T-helper 1 cell treated with Interleukin-12 subunit alpha and Interleukin-12 subunit beta and Interleukin-4 antibody, amounts not matched to agents 30 ng/mL and 1 ng/mL, for 36 hours (primary cell): ENCODE measurements around the gene TSPAN9. TPM values are rescaled to one million over a fixed set of nuclear protein-coding genes. Genes with fewer than 3 reads are reported as not detected.

Source experiments
- intact Hi-C: fragments of 100-400 bp; cut with micrococcal nuclease; formaldehyde crosslinking; loops from one replicate; pipeline ENCODE4 v1.15.1; 2024
- total RNA-seq: library from RNA; stranded (reverse); gene quantifications from 2 replicates; pipeline ENCODE4 v1.2.3, GENCODE V29; 2022

TSPAN9 gene
- total RNA-seq, 1 donor from 2014 or later, result not detected

DNA sequence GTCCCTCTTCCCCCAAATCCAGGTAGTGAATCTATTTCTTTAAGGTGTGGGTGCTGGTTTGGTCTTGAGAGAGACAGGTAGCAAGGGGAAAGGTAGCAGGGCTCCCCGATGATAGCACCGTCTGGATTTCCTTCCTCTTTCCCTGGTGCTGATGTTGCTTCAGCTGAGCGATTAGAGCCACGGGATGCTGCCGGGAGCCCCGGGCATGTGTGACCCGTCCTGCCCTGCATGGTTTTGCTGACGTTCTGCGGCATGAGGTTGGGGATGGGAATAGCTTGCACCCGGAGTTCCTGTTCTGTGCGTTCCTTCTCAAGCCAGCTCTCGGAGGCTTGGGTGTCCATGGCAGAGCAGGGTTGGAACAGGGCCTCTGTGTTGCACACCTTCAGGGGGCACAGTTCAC is 107.3 kb downstream of the TSPAN9 start:
- intact Hi-C loops, result no loop called here

DNA sequence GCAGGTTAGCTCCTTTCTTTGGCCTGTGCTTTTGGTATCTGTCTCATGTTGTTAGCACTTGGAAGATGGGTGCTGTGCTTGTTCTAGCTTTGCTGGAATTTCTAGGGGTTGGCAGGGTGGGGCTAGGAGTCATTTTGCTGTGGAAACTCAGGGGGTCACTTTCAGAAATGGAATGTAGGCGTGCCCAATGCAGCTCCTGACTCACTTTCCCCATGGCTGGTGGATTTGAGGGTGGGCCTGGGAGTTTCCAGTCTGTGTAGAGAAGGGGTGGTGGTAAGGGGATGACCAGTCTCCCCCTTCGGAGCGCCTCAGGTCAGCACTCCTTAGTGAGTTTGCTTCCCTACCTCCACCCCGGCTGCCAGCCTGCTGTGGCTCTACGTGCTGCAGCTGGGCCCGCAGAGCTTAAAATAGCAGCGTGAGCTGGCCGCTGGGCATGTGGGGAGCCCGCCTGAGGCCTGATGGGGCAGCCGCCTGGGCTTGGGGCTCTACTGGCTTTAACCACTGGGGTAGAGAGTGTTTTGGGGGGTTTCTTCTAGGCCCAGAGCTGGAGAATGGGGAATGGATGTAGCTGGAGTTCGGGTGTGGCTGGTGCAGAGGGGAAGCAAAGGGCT is 108.2 kb downstream of the TSPAN9 start:
- intact Hi-C loops, result no loop called here

DNA sequence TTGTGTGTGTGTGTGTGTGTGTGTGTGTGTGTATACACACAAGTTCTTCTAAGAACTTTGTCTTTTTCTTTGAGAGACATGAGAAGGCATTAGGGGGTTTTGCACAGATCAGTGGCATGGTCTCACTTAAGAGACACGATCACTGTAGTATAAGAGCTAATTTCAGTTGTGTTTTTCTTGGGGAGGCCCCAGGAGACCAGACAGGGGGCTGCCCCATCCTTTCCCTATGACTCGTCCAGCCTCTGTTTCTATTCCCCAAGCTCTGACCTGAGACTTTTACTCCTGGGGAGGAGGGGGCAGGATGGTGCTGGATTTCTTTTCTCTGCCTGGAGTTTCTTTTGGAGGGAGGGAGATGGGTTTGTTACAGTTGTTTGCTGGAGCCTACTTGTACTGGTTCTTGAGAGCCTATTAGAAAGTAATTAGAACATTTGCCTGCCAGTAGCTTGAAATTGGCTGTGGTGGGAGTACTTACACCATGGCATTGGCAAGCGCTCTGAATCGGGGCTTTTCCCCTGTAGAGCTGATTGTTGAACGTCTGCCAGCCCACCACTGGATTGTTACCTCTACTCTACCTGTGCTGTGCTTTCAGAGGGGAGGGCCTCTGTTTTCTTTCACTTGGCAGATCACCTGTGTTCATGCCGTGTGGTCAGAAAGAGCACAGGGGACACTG is 109.5 kb downstream of the TSPAN9 start:
- intact Hi-C loops, result no loop called here

DNA sequence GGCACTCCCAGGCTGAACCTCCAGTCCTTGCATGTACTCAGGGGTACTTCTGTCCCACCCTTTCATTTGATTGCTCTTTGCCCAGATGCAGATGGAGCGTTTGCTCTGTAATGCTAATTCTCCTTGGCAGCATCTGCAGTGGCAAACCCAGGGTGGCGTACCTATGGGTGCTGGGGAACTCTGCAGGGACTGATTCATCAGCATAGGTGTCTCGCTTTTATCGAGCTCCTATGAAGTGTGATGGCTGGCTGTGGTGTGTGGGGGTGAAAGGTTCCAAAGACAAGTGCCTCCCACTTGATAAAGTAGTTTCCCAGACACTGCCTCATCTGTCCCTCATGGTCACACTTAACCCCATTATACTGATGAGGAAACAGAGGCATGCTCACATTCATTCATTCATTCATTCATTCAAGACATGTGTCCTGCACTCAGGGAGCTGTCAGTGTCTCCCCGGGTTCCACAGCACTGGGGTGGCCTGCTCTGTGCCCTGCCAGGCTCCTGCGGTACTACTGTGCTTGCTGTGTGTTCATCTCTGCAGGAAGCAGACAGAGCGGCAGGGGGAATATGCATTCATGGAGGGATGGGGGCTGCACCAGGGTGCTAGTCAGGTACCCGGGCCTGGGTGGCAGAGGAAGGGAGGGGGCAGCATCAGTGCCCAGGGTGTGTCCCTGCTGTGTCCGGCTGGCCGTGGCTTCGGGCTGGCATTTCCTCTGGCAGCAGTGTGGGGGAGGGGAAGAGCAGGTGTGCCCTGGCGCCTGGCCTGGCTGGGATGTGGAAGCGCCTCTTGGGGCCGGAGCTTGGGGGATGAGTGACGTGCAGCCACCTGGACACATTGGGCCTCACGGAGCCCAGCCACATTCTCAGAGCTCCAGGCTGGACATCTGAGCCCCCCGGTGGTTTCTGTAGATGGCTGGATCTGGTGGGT is 110.9 kb downstream of the TSPAN9 start:
- intact Hi-C loops, result no loop called here

DNA sequence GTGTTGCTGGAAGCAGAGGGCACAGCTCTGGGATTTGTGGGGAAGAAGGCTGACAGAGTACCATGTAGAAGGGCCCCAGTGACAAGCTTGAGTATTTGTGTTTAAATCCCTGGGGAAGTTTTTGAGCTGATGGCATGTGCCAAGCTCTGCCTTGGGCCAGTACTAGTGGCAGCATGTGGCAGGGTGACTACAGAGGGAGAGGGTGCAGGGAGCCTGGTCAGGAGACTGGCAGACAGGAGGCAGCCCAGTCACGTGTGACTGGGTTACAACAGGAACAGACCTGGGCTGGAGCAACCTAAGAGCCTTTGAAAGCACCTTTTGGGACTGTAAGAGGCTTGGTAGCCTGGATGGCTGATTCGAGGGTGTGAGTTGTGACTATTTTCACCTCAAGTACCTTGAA is 112.1 kb downstream of the TSPAN9 start:
- intact Hi-C loops, result no loop called here

DNA sequence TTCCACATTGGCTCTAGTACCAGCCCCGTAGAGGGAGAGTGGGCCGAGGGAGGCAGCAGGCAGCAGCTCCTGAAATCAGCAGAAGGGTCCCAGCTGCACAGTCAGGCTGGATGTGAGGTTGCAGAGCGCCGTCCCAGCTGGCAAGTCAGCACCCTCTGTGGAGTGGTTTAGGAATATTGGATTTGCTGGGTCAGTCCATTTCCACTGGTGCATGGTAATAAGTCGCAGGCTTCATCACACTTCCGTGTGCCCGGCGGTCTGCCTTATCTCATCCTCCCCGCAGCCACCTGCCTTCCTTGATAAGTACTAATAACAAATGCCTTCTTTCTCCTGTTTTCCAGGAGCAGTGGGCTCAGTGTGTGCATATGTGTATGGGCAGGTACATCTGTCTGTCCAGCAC is 112.9 kb downstream of the TSPAN9 start:
- intact Hi-C loops, result no loop called here

DNA sequence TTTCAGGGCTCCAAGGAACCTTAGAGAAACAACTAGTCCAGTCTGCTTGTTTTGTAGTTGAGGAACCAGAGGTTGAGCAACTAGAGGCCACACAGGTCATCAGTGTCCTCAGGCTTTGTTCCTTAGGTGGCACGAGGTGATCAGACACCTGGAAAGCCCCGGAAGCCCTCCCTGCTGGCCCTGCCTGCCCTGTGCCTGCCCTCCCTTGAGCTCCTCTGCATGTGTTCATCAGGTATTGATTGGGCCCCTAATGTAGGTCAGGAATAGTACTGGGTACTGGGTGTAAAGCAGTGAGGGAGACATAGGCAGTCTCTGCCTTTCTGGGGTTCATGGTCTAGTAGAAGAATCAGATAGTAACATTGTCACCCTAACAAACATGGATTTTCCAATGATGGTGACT is 114.3 kb downstream of the TSPAN9 start:
- intact Hi-C loops, result no loop called here

DNA sequence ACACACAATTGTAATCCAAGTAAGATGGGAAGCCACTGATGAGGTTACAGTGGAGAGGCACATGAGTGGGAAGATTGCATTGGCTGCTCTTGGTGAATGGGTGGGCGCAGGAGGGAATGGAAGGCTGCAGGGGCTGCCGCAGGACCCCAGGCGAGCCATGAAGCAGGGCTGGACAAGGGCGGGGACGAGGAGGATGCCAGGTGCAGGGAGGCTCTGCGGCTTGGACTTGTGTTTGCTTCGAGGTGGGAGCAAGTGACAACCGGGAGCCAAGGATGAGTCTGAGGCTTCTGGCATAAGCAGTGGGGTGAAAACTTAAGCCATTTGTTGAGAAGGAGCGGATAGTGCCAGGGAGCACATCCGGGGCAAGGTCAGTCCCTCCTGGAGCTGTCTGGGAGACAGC is 115.0 kb downstream of the TSPAN9 start:
- intact Hi-C loops, result no loop called here

DNA sequence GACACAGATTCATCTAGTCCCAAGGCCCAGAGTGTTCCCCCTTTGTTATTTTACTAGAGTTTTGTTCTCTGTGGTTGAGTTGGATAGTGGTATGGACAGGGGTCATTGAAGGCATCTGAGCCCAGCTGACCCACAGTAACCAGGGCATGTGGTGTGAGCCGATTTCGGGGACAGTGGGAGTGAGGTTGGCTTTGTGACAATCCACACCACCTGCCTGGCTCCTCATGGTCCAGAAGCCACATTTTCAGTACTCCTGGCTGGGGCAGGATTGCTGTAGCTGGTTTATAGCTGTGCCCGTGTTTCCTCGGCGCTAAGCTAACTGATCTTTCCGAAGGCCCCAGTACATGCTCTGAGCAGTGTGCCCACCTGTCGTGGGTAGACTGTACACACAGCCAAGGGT is 116.0 kb downstream of the TSPAN9 start:
- intact Hi-C loops, result no loop called here

DNA sequence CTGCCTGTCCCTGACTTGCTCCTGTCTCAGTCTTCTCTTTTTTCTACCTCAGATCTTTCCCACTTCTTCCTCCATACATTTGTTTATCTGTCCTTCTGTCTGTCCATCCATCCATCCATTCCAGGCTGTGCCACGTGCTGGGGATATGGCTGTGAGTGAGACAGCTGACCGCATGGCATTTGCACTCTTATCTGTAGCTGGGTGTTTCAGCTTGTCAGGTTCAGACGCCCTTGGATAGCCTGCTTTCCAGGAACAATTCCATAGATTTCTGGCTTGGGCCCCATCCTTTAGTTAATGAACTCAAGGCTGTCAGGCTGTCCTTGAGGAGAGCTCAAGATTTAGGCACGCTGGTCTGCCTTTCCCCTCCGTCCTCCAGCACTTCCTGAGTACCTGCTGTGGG is 116.6 kb downstream of the TSPAN9 start:
- intact Hi-C loops, result no loop called here

DNA sequence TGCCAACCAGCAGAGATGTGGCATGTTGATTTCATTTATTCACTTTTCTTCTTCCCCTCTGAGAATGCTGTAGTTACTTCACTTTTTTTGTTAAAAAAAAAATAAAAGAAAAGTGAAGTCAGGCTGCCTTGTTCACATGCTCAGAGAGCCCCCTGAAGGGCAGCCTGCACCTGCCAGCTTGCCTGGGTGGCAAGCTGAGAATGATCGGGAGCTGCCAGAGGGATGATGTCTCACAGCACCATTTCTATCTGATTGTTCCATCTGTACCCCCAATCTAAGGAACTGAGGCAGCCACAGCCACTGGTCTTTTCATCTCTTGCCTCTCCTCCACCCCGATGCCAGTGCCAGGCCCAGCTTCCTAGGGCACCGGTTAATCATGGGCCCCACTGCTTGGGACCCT is 118.2 kb downstream of the TSPAN9 start:
- intact Hi-C loops, result no loop called here

DNA sequence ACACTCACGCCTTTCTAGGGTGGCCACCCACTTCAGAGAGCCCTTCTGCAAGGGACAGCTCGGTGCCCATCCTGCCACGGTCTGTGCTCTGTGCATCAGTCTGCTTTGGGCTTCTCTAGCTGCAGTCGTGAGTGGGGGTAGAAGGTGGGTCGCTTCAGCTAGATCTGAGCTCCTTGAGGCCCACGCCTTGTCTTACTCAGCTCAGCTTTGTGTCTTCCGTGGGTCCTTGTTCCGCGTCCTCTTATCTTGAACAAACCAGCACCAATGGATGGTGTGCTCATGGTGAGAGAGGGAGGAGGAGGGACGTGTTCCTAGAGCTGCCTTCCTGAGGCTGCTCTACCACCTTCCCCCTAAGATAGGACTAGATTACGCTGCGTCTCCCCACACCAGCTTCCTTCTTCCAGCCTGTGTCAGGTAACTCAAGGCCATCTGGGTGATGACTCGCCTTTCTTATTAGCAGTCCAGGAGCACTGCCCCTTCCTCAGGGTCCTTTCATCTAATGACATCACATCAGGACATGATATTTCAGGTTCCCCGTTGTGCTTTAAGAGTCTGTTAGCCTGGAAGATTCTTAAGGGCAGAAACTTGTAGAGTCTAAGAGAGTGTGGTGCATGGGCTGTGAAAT is 118.8 kb downstream of the TSPAN9 start:
- intact Hi-C loops, result no loop called here

DNA sequence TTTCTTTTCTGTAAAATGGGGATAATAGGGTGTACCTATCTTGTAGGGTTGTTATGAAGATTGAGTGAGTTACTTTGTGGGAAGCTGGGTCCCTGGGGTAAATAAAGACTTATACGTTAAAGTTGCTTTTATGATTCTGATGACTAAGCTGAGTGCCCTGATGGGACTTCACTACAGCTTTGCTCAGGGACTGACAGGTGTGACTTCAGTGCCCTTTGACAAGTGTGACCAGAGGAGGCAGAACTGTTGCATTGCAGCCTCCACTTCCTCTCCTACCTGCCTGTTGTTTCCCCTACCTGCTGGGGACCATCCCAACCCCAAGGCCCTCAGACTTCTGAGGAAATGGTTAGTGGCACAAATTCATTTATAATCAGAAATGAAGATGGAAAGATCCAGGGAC is 119.3 kb downstream of the TSPAN9 start:
- intact Hi-C loops, result no loop called here

DNA sequence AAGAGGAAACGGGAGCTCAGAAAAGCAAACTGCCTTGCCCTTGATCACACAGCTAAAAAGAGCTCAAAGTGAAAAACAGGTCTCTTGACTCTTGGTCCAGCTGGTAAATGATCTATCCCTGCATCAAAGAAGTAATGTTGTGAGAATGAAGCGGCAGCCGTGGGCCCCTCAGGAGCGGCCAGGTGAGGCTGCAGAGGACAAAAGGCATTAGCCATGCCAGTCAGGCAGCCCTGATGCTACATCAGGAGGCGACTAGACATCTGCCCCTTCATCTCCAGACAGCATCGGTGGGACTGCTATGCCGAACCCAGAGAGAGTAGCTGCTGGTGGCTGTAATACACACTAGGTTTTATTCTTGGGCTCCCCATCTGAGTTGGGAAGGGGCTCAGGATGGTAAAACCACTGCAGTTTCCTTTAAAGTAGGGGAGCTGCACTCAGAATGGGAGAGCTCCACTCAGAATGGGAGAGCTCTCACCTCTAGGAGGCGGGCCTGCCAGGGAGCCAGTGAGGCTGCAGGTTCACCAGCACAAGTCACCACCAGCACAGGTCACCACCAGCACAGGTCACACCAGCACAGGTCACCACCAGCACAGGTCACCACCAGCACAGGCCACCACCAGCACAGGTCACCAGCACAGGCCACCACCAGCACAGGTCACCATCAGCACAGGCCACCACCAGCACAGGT is 120.1 kb downstream of the TSPAN9 start:
- intact Hi-C loops, result no loop called here

DNA sequence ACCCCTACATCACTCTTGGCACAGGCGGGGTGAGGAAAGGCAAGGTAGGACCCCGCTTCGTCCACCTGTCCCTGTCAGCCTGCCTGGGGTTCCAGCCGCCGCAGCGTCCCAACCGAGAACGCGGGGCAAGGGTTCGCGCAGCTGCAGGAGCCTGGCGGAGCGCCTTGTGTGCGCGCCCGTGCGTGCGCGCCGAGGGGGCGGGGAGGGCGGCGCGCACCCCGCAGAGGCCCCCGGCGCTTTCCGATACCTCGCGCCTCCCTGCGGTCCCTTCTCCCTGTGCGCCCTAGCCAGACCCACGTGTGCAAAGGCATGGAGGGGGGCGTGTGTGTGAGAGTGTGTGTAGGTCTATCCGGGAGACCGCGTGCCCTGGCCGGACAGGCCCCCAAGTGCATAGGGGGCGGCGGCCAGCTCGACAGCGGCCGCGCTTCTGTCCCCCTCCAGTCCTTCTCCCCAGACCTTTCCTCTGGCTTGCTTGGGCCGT is 122.4 kb downstream of the TSPAN9 start:
- intact Hi-C loops, result no loop called here

DNA sequence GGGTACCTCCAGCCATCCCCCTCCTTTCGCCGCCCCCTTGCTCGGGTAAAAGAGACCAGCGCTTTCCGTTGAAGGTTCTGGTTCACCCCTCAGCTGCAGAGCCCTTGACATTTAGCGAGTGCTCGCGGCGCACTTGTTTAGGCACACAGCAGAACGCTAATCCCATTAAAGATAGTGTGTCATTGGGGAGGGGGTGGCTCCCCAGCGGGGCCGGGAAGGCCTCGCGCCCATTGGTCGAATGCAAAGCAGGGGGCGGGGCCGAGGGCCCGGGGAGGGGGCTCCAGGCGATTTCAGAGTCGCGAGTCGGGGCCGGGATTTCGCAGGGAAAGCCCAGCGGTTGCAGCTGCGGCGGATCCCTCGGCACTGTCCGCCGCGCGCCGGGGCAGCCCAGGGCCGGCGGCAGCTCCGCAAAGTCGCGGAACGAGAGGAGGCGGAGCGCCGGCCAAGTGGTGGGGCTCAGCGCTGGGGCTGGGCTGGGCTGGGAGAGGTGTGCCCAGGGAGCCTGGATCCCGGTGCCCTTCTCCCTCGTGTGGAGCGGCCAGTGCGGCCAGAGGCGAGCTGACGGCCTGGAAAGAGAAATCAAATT is 122.9 kb downstream of the TSPAN9 start:
- intact Hi-C loops, result no loop called here

DNA sequence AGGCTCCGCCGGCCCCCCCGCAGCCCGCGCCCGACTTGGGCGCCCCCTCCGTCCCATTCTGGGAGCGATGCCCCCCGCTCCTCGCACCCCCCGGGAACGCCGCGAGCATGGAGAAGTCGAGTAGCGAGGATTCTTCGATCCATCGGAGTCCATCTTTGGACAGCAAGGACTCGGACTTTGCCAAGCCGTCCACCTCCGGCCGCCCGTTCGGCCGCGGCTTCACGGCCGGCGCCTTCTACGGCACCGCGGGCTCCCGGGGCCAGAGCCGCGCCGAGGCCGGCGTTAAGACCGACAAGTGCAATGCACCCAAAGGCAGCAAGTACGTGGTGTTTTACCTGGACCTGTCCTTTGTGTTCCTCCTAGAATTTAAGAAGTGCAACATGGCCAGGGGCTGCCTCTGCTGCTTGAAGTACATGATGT is 123.6 kb downstream of the TSPAN9 start:
- intact Hi-C loops, result no loop called here

DNA sequence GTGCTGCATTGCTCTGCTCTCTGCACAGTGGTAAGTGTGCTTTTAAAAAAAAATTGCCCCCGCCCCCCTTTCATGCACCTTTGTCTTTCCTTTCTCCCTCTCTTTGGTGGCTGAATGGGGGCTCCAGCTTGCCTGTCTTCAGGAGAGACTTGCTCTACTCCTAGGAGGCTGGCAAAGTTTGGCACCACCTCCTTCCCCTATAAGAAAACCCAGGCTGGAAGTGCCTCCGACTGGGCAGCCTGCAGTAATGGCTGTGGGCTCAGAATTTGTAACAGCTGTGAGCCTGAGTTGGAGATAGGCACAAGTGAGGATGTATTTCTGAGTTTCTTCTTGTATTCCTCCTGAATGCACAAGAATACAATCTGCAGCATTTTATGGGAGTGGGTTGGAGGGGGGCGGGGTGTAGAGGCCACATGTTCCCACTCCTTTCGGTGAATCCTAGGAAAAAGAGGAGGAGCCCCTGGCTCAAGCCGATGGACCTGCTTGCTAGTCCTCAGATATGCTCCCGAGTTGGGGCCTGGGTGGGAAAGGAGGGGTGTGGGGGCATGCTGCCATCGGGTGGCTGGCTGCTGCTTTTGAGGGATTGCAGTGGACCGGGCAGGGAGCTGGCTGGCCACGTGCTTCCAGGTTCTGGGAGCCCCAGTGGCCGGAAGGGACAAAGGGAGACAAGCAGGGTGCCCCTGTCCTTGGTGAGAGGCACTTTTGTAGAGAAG is 124.3 kb downstream of the TSPAN9 start:
- intact Hi-C loops, result no loop called here

DNA sequence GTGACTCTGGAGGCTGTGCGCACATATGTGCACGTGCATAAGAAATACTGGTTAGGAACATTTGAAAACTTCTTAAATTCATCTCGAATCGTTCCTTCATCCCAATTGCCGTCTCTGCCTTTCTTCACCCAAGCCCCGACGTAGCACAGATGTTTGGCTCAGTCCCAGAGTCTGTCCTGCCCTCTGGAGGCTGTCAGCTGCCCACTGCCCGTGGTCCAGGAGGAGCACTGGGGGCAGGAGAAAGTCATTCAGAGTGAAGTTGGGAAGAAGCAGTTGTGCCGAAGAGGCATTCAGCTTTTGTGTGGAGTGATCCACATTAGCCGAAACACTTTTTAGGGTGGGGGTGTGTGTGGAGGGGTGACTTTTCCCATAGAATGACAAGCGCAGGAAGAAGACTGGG is 124.9 kb downstream of the TSPAN9 start:
- intact Hi-C loops, result no loop called here
